Smooth muscle cell (in vitro differentiated cells): ENCODE results near the gene ADCY2. TPM values are rescaled to one million over a fixed set of nuclear protein-coding genes. Genes with fewer than 3 reads are reported as not detected.
A peak's percentile ranks its signal among the peaks of the same experiment; 100 is the strongest.

Experiments
- DNase-seq: peaks from one replicate; lab custom pipeline; 2025; ENCODE audit not compliant: unreplicated experiment; lab: John Stamatoyannopoulos, UW
- H2AFZ ChIP-seq: fragments of 200-600 bp; sonication (generic); 2 replicates; pipeline ENCODE4 v1.6.0; 2016; ENCODE audit warnings: antibody characterized with exemption, low read depth, mild to moderate bottlenecking
- H3F3A ChIP-seq: fragments of 200-600 bp; sonication (generic); 2 replicates; pipeline ENCODE4 v1.6.0; 2017; ENCODE audit warnings: antibody characterized with exemption, low read depth
- H3K27ac ChIP-seq: fragments of 200-600 bp; sonication (generic); 2 replicates; pipeline ENCODE4 v1.5.1; 2016; ENCODE audit warnings: low read depth, mild to moderate bottlenecking
- H3K27me3 ChIP-seq: fragments of 200-600 bp; sonication (generic); 2 replicates; pipeline ENCODE4 v1.6.1; 2016; ENCODE audit warnings: low read depth, mild to moderate bottlenecking
- H3K36me3 ChIP-seq: fragments of 200-600 bp; sonication (generic); 2 replicates; pipeline ENCODE4 v1.5.1; 2016; ENCODE audit warnings: low read depth
- H3K4me1 ChIP-seq: fragments of 200-600 bp; sonication (generic); 2 replicates; pipeline ENCODE4 v1.5.1; 2016; ENCODE audit warnings: low read depth
- H3K4me2 ChIP-seq: fragments of 200-600 bp; sonication (generic); 2 replicates; pipeline ENCODE4 v1.6.0; 2016; ENCODE audit warnings: mild to moderate bottlenecking
- H3K4me3 ChIP-seq: fragments of 200-600 bp; sonication (generic); 2 replicates; pipeline ENCODE4 v1.5.1; 2016; ENCODE audit warnings: mild to moderate bottlenecking
- H3K79me2 ChIP-seq: fragments of 200-600 bp; sonication (generic); 2 replicates; pipeline ENCODE4 v1.6.0; 2016; ENCODE audit warnings: low read depth, mild to moderate bottlenecking
- H3K9ac ChIP-seq: fragments of 200-600 bp; sonication (generic); 2 replicates; pipeline ENCODE4 v1.6.0; 2016; ENCODE audit warnings: low read depth
- H3K9me3 ChIP-seq: fragments of 200-600 bp; sonication (generic); replicated peaks from 2 replicates; pipeline ENCODE4 v1.5.1; 2016; ENCODE audit warnings: low read depth
- H4K20me1 ChIP-seq: fragments of 200-600 bp; sonication (generic); 2 replicates; pipeline ENCODE4 v1.6.0; 2016; ENCODE audit warnings: low read depth
- CTCF ChIP-seq: fragments of 200-600 bp; sonication (generic); IDR thresholded peaks from 2 replicates; pipeline ENCODE4 v1.5.1; 2017; ENCODE audit warnings: borderline replicate concordance, mild to moderate bottlenecking, antibody characterized with exemption; ENCODE audit not compliant: insufficient read depth, poor library complexity, severe bottlenecking
- WGBS: methylation state at CpG from one replicate; pipeline ENCODE4 v1.1.7; 2016; ENCODE audit warnings: low lambda C conversion rate; 5-methylcytosine and 5-hydroxymethylcytosine counted together
- polyA plus RNA-seq: library from polyadenylated mRNA; unstranded; fragments of >200 nt; fragmentation: Nextera tagmentation; extraction: Ambion mirVana; gene quantifications from 2 replicates; pipeline ENCODE4 v1.2.1, GENCODE V29; 2016
- total RNA-seq: library from RNA; depleted of rRNA; stranded (reverse); fragments of >200 nt; gene quantifications from 2 replicates; pipeline ENCODE4 v1.2.3, GENCODE V29; 2014

The ADCY2 gene
- total and polyA plus RNA-seq, 2 experiments from 2014 or later, result 2.8 to 8.0 TPM

- DNase-seq, result no peak
- Histone ChIP-seq H3K9ac (no peak overlapping the region), H3K9me3 (no peaks in the 10 kb centered on the region), H3K27ac (no peak overlapping the region), H4K20me1 (no peaks in the 10 kb centered on the region), H3K4me1 (no peaks in the 10 kb centered on the region), H3K4me2 (no peak overlapping the region), H2AFZ (no peak overlapping the region), H3K4me3 (no peak overlapping the region), H3K79me2 (no peaks in the 10 kb centered on the region), H3K36me3 (no peaks in the 10 kb centered on the region), H3K27me3 (no peaks in the 10 kb centered on the region), H3F3A (no peaks in the 10 kb centered on the region)
- peak; percentile 57 for TF ChIP-seq CTCF
- WGBS, result 57% methylated on average over 6 of the region's 6 CpGs
Observed at GRCh38 chr5:7592910-7593309, 197.0 kb downstream of the ADCY2 start.

GRCh38 chr5:7597059-7597642, 201.2 kb downstream of the ADCY2 start:
- no peaks in the 10 kb centered on the region for H3K27me3 ChIP-seq
- no peak for DNase-seq
- H3K36me3 ChIP-seq, result no peaks in the 10 kb centered on the region
- H3K9me3 ChIP-seq, result no peaks in the 10 kb centered on the region
- H3K79me2 ChIP-seq, result no peaks in the 10 kb centered on the region
- no peak overlapping the region for H3K4me3 ChIP-seq
- TF ChIP-seq CTCF, result no peak
- H3F3A ChIP-seq, result no peaks in the 10 kb centered on the region
- no peak overlapping the region for H3K27ac ChIP-seq
- H2AFZ ChIP-seq, result no peak overlapping the region
- WGBS, result 92% methylated on average over 6 of the region's 6 CpGs
- H4K20me1 ChIP-seq, result no peaks in the 10 kb centered on the region
- H3K4me2 ChIP-seq, result no peak overlapping the region
- no peaks in the 10 kb centered on the region for H3K4me1 ChIP-seq
- no peak overlapping the region for H3K9ac ChIP-seq

- Histone ChIP-seq H3K4me1 (no peaks in the 10 kb centered on the region), H3K9me3 (no peaks in the 10 kb centered on the region), H3K79me2 (no peaks in the 10 kb centered on the region), H3K9ac (no peak overlapping the region), H4K20me1 (no peaks in the 10 kb centered on the region), H2AFZ (no peak overlapping the region), H3K27ac (no peak overlapping the region), H3K27me3 (no peaks in the 10 kb centered on the region), H3K4me2 (no peak overlapping the region), H3F3A (no peaks in the 10 kb centered on the region), H3K36me3 (no peaks in the 10 kb centered on the region), H3K4me3 (no peak overlapping the region)
- no peak for TF ChIP-seq CTCF
- 45% methylated on average over 4 of the region's 4 CpGs for WGBS
- DNase-seq, result no peak
Observed at GRCh38 chr5:7606840-7607465, 211.0 kb downstream of the ADCY2 start.

GRCh38 chr5:7608772-7609171, 212.8 kb downstream of the ADCY2 start:
- H3F3A ChIP-seq, result no peaks in the 10 kb centered on the region
- no peaks in the 10 kb centered on the region for H3K9me3 ChIP-seq
- no peaks in the 10 kb centered on the region for H4K20me1 ChIP-seq
- no peak for TF ChIP-seq CTCF
- H3K79me2 ChIP-seq, result no peaks in the 10 kb centered on the region
- no peaks in the 10 kb centered on the region for H3K36me3 ChIP-seq
- no peak overlapping the region for H3K4me3 ChIP-seq
- no peak overlapping the region for H3K4me2 ChIP-seq
- no peak overlapping the region for H3K9ac ChIP-seq
- no peak for DNase-seq
- H3K27me3 ChIP-seq, result no peaks in the 10 kb centered on the region
- no peak overlapping the region for H3K27ac ChIP-seq
- H2AFZ ChIP-seq, result no peak overlapping the region
- H3K4me1 ChIP-seq, result no peaks in the 10 kb centered on the region
